BLaER1 treated with 17β-estradiol and CSF1 and Interleukin-3, amounts not matched to agents 10 nM and 100 nM (cell line): Measurements from ENCODE around the gene TM9SF2.
A peak's percentile ranks its signal among the peaks of the same experiment; 100 is the strongest.

ENCODE experiments used
- H3K27ac ChIP-seq, 11 experiments: shearing (Covaris generic); formaldehyde crosslinking; 2 replicates each; pipeline ENCODE4 v1.8.1; 2022
- H3K27me3 ChIP-seq, 11 experiments: shearing (Covaris generic); formaldehyde crosslinking; 2 replicates each; pipeline ENCODE4 v1.8.1; 2022
- H3K36me3 ChIP-seq, 11 experiments: shearing (Covaris generic); formaldehyde crosslinking; 2 replicates each; pipeline ENCODE4 v1.8.1; 2022
- H3K4me1 ChIP-seq, 10 experiments: shearing (Covaris generic); formaldehyde crosslinking; 2 replicates each; pipeline ENCODE4 v1.8.1; 2022
- H3K4me2 ChIP-seq, 11 experiments: shearing (Covaris generic); formaldehyde crosslinking; 2 replicates each; pipeline ENCODE4 v1.8.1; 2022
- H3K4me3 ChIP-seq, 10 experiments: shearing (Covaris generic); formaldehyde crosslinking; 2 replicates each; pipeline ENCODE4 v1.8.1; 2022
- H3K9ac ChIP-seq, 11 experiments: shearing (Covaris generic); formaldehyde crosslinking; 2 replicates each; pipeline ENCODE4 v1.8.1; 2022
- H3K9me3 ChIP-seq, 11 experiments: shearing (Covaris generic); formaldehyde crosslinking; replicated peaks in 1 of 11; 2 replicates each; pipeline ENCODE4 v1.8.1; 2022
- H4K20me1 ChIP-seq, 11 experiments: shearing (Covaris generic); formaldehyde crosslinking; 2 replicates each; pipeline ENCODE4 v1.8.1; 2022
- Cebpa-rat ChIP-seq, 11 experiments: shearing (Covaris generic); IDR thresholded peaks; 2 replicates each; pipeline ENCODE4 v1.8.1; 2022

TM9SF2 gene

DNA sequence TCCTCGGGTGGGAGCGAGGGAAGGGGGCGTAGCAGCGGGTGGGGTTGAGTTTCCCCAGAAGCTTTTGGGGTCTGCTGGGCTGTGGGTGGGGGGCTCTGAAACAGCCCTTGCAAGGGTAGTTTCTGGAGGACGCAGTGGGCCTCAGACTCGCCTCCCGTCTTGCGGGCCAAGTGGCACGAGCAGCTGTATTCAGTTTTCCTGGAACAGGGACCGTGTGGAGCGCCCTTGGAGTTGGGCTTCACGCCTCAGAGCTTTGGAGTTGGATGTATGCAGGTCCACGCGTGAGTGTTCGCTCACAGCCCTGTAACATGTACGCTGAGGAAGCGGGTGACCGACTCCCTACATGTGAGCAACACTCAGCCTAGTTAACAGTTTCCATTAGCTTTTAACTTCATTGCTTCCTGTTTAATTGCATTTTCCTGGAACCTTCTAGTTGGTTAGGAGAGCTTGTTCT lies 603 bp downstream of the TM9SF2 start:
- peaks cover 0 to under 1% (median 0%) of the 10 kb centered on the region in 11 experiments; a peak in 3 of 22 replicates for H3K36me3 ChIP-seq
- H3K4me2 ChIP-seq, result peak overlapping the region; percentile 74 to 97 (median 85)
- TF ChIP-seq Cebpa-rat (IDR thresholded peaks at IDR 0.05), result no peak
- H3K27me3 ChIP-seq, result no peaks in the 10 kb centered on the region
- H4K20me1 ChIP-seq, result peaks cover 14 to 48% (median 40%) of the 10 kb centered on the region in 11 experiments; a peak in 19 of 22 replicates
- peaks cover 0 to 4% (median 0%) of the 10 kb centered on the region in 11 experiments; a peak in 3 of 22 replicates for H3K9me3 ChIP-seq
- H3K9ac ChIP-seq, result peak overlapping the region; percentile 85 to 97 (median 92)
- peak overlapping the region; percentile 82 to 95 (median 90) for H3K27ac ChIP-seq
- peak overlapping the region; percentile 81 to 97 (median 92) for H3K4me3 ChIP-seq
- peaks cover 63 to 80% (median 74%) of the 10 kb centered on the region in 10 experiments for H3K4me1 ChIP-seq

DNA sequence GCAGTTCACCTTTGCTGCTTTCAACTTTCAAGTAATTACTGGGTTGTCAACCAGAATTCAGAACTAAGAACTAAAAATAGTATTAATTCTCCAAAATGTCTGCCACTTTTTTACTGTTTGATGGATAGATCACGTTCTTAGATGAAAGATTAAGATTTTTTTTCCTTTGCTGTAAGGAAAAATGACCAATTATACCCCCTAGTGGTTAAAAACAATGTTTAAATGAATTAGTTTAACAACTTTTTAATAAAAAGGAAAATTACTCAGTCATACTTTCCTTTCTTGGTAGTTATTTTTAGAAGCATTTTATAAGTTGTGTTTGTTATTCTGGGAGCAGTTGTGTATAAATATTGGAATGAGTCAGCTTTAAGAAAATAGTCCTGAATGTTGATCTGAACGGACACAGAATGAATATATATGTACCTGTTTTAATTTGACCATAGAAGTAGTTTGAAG lies 4.6 kb downstream of the TM9SF2 start:
- Histone ChIP-seq H3K36me3 (peaks cover 24 to 40% (median 38%) of the 10 kb centered on the region in 11 experiments), H3K4me2 (peak overlapping the region; percentile 64 to 97 (median 80); a peak in 20 of 22 replicates), H3K4me1 (peaks cover 42 to 64% (median 58%) of the 10 kb centered on the region in 10 experiments), H3K27me3 (no peaks in the 10 kb centered on the region), H4K20me1 (peaks cover 28 to 86% (median 65%) of the 10 kb centered on the region in 11 experiments; a peak in 19 of 22 replicates), H3K27ac (peak overlapping the region in 9 of 11 experiments; percentile 12 to 80 (median 67); a peak in 14 of 22 replicates), H3K4me3 (peak overlapping the region in 2 of 10 experiments; percentile 12 to 55; a peak in 2 of 20 replicates), H3K9ac (peak overlapping the region in 7 of 11 experiments; percentile 3 to 68 (median 47); a peak in 8 of 22 replicates), H3K9me3 (peaks cover 12 to 36% (median 31%) of the 10 kb centered on the region in 11 experiments)
- no peak for TF ChIP-seq Cebpa-rat (IDR thresholded peaks at IDR 0.05)

DNA sequence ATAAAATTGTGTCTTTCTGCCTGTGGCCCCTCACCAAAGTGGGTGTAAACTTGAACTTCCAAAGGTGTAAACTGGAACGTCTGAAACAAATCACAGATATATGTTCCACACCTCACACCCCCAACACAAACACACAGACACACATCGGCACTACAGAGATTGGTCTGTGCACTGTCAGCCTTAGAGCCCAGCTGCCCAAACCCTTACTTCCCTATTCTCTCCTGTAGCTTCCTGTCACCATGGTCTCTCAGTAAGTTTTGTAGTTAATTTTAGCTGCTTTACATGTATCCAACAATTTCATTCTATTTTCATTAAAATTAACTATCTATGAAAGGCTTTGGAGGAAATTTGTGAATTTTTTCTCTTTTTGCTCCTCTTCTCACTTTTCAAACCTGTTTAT lies 5.4 kb downstream of the TM9SF2 start:
- H3K27me3 ChIP-seq, result no peaks in the 10 kb centered on the region
- peaks cover 33 to 94% (median 73%) of the 10 kb centered on the region in 11 experiments; a peak in 19 of 22 replicates for H4K20me1 ChIP-seq
- peak overlapping the region; percentile 1 to 80 (median 67); a peak in 18 of 22 replicates for H3K27ac ChIP-seq
- H3K4me2 ChIP-seq, result peak overlapping the region; percentile 69 to 97 (median 80)
- peak overlapping the region in 5 of 10 experiments; percentile 12 to 55 (median 27); a peak in 7 of 20 replicates for H3K4me3 ChIP-seq
- H3K36me3 ChIP-seq, result peaks cover 25 to 45% (median 38%) of the 10 kb centered on the region in 11 experiments
- peaks cover 12 to 36% (median 31%) of the 10 kb centered on the region in 11 experiments for H3K9me3 ChIP-seq
- peak overlapping the region in 10 of 11 experiments; percentile 10 to 68 (median 50); a peak in 15 of 22 replicates for H3K9ac ChIP-seq
- TF ChIP-seq Cebpa-rat (IDR thresholded peaks at IDR 0.05), result no peak
- H3K4me1 ChIP-seq, result peaks cover 41 to 72% (median 58%) of the 10 kb centered on the region in 10 experiments

DNA sequence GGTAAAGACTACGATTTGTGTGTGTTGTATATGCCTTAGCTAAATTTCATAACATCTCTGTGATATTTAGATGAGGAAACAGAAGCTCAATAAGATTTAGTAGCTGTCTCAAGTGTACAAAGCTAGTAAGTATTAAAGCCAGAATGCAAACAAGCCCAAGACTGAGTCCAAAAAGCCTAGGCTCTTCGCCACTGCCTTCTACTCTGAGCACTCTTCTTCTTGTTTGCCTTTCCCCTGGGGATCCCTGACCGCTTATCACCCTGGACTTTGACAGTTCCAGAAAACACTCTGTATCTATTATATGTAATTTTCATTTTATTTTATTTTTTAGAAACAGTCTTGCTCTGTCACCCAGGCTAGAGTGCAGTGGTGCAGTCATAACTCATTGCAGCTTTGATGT lies 5.8 kb downstream of the TM9SF2 start:
- H3K27me3 ChIP-seq, result no peaks in the 10 kb centered on the region
- H3K9ac ChIP-seq, result peak overlapping the region in 7 of 11 experiments; percentile 10 to 68 (median 51); a peak in 10 of 22 replicates
- H3K4me1 ChIP-seq, result peaks cover 41 to 76% (median 58%) of the 10 kb centered on the region in 10 experiments
- peak overlapping the region in 5 of 10 experiments; percentile 12 to 55 (median 27); a peak in 5 of 20 replicates for H3K4me3 ChIP-seq
- H3K4me2 ChIP-seq, result peak overlapping the region; percentile 69 to 97 (median 80)
- peaks cover 25 to 45% (median 38%) of the 10 kb centered on the region in 11 experiments for H3K36me3 ChIP-seq
- no peak for TF ChIP-seq Cebpa-rat (IDR thresholded peaks at IDR 0.05)
- peaks cover 12 to 36% (median 31%) of the 10 kb centered on the region in 11 experiments for H3K9me3 ChIP-seq
- peaks cover 37 to 98% (median 77%) of the 10 kb centered on the region in 11 experiments; a peak in 19 of 22 replicates for H4K20me1 ChIP-seq
- peak overlapping the region; percentile 1 to 80 (median 67); a peak in 19 of 22 replicates for H3K27ac ChIP-seq

DNA sequence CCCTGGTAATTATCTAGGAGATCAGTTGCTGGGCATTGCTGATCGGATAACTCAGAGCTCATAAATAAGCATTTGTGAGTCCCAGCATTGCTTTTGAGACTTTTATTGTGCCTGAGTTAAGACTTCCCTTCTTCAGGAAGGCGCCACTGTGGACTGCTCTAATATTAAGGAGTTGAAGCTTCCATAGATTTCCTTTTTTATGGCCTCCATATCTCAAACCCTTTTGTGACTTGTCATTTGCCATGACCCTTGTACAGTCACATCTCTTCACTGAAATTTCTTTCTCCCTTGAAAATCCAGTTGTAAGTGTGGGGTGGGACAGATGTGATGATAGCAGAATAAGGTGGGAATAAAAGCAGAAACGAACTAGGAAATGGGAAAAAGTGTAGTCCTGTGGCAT lies 6.3 kb downstream of the TM9SF2 start:
- H3K9ac ChIP-seq, result peak overlapping the region in 4 of 11 experiments; percentile 10 to 68 (median 52); a peak in 5 of 22 replicates
- H3K27ac ChIP-seq, result peak overlapping the region in 10 of 11 experiments; percentile 36 to 80 (median 68); a peak in 16 of 22 replicates
- H3K36me3 ChIP-seq, result peaks cover 25 to 45% (median 38%) of the 10 kb centered on the region in 11 experiments
- peaks cover 42 to 100% (median 82%) of the 10 kb centered on the region in 11 experiments; a peak in 20 of 22 replicates for H4K20me1 ChIP-seq
- no peak for TF ChIP-seq Cebpa-rat (IDR thresholded peaks at IDR 0.05)
- no peaks in the 10 kb centered on the region for H3K27me3 ChIP-seq
- peak overlapping the region; percentile 69 to 97 (median 80); a peak in 19 of 22 replicates for H3K4me2 ChIP-seq
- peak overlapping the region in 1 of 10 experiments; percentile 27; a peak in 2 of 20 replicates for H3K4me3 ChIP-seq
- H3K4me1 ChIP-seq, result peaks cover 41 to 79% (median 54%) of the 10 kb centered on the region in 10 experiments
- H3K9me3 ChIP-seq, result peaks cover 12 to 36% (median 31%) of the 10 kb centered on the region in 11 experiments

DNA sequence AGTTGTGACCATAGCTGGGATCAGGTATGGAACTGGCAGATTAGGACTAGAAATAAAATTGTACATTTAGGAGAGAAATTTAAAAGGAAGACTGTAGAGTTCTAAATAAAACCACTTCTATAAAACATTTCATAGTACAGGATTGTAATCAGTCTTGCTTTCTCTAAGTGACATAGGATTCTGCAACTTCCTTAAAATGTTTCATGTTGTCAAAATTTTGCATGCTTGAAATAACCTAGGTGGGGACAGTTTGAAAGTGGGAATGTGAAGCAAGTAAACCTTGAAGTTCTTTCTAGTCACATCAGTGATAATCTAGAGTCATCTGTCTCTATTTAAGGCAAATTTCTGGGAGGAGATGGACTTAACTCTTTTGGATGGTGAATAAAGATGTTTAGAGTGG lies 6.7 kb downstream of the TM9SF2 start:
- no peak overlapping the region for H3K4me3 ChIP-seq
- no peak for TF ChIP-seq Cebpa-rat (IDR thresholded peaks at IDR 0.05)
- peak overlapping the region in 8 of 11 experiments; percentile 76 to 97 (median 84); a peak in 15 of 22 replicates for H3K4me2 ChIP-seq
- H3K27me3 ChIP-seq, result no peaks in the 10 kb centered on the region
- H3K27ac ChIP-seq, result peak overlapping the region in 8 of 11 experiments; percentile 36 to 80 (median 68); a peak in 13 of 22 replicates
- H3K9ac ChIP-seq, result peak overlapping the region in 3 of 11 experiments; percentile 51 to 68 (median 53); a peak in 3 of 22 replicates
- H3K36me3 ChIP-seq, result peaks cover 25 to 49% (median 38%) of the 10 kb centered on the region in 11 experiments
- peaks cover 39 to 80% (median 49%) of the 10 kb centered on the region in 10 experiments for H3K4me1 ChIP-seq
- peaks cover 12 to 36% (median 31%) of the 10 kb centered on the region in 11 experiments for H3K9me3 ChIP-seq
- H4K20me1 ChIP-seq, result peaks cover 47 to 100% (median 85%) of the 10 kb centered on the region in 11 experiments; a peak in 20 of 22 replicates

DNA sequence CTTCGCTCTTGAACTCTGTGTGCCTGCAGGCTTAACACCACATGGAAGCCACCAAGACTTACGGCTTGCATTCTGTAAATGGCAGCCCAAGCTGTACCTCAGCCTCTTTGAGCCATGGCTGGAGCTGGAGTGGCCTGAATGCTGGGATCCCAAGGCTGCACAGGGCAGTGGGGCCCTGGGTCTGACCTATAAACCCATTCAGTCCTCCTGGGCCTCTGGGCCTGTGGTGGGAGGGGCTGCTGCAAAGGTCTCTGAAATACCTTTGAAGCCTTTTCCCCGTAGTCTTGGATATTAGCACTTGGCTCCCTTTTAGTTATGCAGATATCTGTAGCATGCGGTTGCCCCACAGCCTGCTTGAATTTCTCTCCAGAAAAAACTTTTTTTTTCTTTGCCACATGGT lies 8.2 kb downstream of the TM9SF2 start:
- Histone ChIP-seq H3K4me2 (no peak overlapping the region), H3K9ac (no peak overlapping the region), H3K27me3 (no peaks in the 10 kb centered on the region), H3K4me3 (peak overlapping the region in 6 of 10 experiments; percentile 5 to 53 (median 20); a peak in 4 of 20 replicates), H4K20me1 (peaks cover 57 to 100% (median 85%) of the 10 kb centered on the region in 11 experiments), H3K9me3 (peaks cover 12 to 36% (median 31%) of the 10 kb centered on the region in 11 experiments), H3K27ac (no peak overlapping the region), H3K4me1 (peaks cover 31 to 76% (median 35%) of the 10 kb centered on the region in 10 experiments), H3K36me3 (peaks cover 25 to 63% (median 46%) of the 10 kb centered on the region in 11 experiments)
- TF ChIP-seq Cebpa-rat (IDR thresholded peaks at IDR 0.05), result no peak

DNA sequence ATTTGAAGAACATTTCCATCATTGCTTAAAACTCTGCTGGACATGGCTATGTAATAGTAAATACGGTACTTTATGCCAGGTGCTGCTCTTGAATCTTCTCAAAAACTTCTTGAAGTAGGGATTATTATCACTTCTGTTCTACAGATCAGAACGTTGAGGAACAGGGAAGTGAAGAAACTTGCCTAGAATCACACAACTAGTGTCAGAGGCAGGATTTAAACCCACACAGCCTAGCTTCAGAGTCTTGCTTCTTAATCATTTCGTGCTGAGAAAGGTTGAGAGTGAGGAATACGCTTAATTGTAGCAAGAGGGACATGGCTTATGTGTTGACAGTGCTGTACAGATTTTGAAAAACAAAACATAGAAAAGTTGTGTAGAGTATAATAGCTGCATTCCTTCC lies 13.5 kb downstream of the TM9SF2 start:
- H3K4me2 ChIP-seq, result peak overlapping the region in 2 of 11 experiments; percentile 5 to 44; a peak in 4 of 22 replicates
- H3K4me1 ChIP-seq, result peaks cover 0 to 53% (median 0%) of the 10 kb centered on the region in 10 experiments; a peak in 6 of 20 replicates
- H3K27me3 ChIP-seq, result no peaks in the 10 kb centered on the region
- no peak for TF ChIP-seq Cebpa-rat (IDR thresholded peaks at IDR 0.05)
- no peak overlapping the region for H3K4me3 ChIP-seq
- H3K9ac ChIP-seq, result no peak overlapping the region
- H3K27ac ChIP-seq, result no peak overlapping the region
- peaks cover 33 to 69% (median 48%) of the 10 kb centered on the region in 11 experiments for H3K36me3 ChIP-seq
- peaks cover 84 to 100% (median 92%) of the 10 kb centered on the region in 11 experiments for H4K20me1 ChIP-seq
- peaks cover under 1 to 9% (median 7%) of the 10 kb centered on the region in 11 experiments for H3K9me3 ChIP-seq
